HG03432 (cell line): ENCODE data around the gene ZC3H4.
"Not testable (repeated sequence)": the region's sequence is repeated elsewhere in the genome, so short reads cannot be mapped to it uniquely, and the experiment has no call there.

Experiments used
- ATAC-seq: cut with Tn5 transposase; IDR thresholded peaks from one replicate; pipeline ENCODE4 v1.9.1; 2021; ENCODE audit warnings: mild to moderate bottlenecking, moderate library complexity; ENCODE audit not compliant: unreplicated experiment

The ZC3H4 gene

GRCh38 chr19:47057328-47057727, 56.2 kb downstream of the ZC3H4 start:
- no peak for ATAC-seq

- ATAC-seq = no peak
These were observed 57.2 kb downstream of the ZC3H4 start for GRCh38 chr19:47056411-47056810.

GRCh38 chr19:47050562-47050961, 63.0 kb downstream of the ZC3H4 start:
- ATAC-seq = not testable (repeated sequence)

GRCh38 chr19:47049307-47049700, 64.3 kb downstream of the ZC3H4 start:
- ATAC-seq = no peak

GRCh38 chr19:47047763-47048405, 65.7 kb downstream of the ZC3H4 start:
- peak; percentile 46 for ATAC-seq

GRCh38 chr19:47047272-47047762, 66.3 kb downstream of the ZC3H4 start:
- no peak for ATAC-seq

- no peak for ATAC-seq
These were observed 67.6 kb downstream of the ZC3H4 start for GRCh38 chr19:47045867-47046470.

GRCh38 chr19:47044946-47045866, 68.4 kb downstream of the ZC3H4 start:
- ATAC-seq = no peak

GRCh38 chr19:47040869-47041268, 72.7 kb downstream of the ZC3H4 start:
- no peak for ATAC-seq

- no peak for ATAC-seq
These were observed 74.2 kb downstream of the ZC3H4 start for GRCh38 chr19:47039239-47039874.

- no peak for ATAC-seq
These were observed 75.8 kb downstream of the ZC3H4 start for GRCh38 chr19:47037766-47038165.

- ATAC-seq = no peak
These were observed 77.4 kb downstream of the ZC3H4 start for GRCh38 chr19:47036097-47036651.

- ATAC-seq = peak; percentile 88
These were observed 78.2 kb downstream of the ZC3H4 start for GRCh38 chr19:47035127-47036096.

GRCh38 chr19:47032171-47032811, 81.3 kb downstream of the ZC3H4 start:
- no peak for ATAC-seq

- no peak for ATAC-seq
These were observed 85.4 kb downstream of the ZC3H4 start for GRCh38 chr19:47028195-47028601.

- ATAC-seq = no peak
These were observed 85.9 kb downstream of the ZC3H4 start for GRCh38 chr19:47027586-47028088.

GRCh38 chr19:47026889-47027288, 86.7 kb downstream of the ZC3H4 start:
- ATAC-seq = no peak

- ATAC-seq = no peak
These were observed 87.4 kb downstream of the ZC3H4 start for GRCh38 chr19:47026156-47026555.

GRCh38 chr19:47024502-47024901, 89.1 kb downstream of the ZC3H4 start:
- no peak for ATAC-seq
